Stimulated activated CD8-positive, alpha-beta memory T cell treated with anti-CD3 and anti-CD28 coated beads, Interleukin-4, amount 100 ng/mL, for 24 hours (primary cell): ENCODE measurements around the gene SLC15A3.

ENCODE experiments used
- DNase-seq: peaks from one replicate; pipeline ENCODE4 v3.0.0-alpha.2; 2020; ENCODE audit warnings: low read depth

The SLC15A3 gene

GRCh38 chr11:60951904-60952741, at the start of gene SLC15A3:
Gene SLC15A3, minus strand, starts transcription at chr11:60952176. Its CDS starts 625 bp downstream, at chr11:60951551.
- DNase-seq = no peak

GRCh38 chr11:61000426-61000825, 48.5 kb upstream of the SLC15A3 start:
- no peak for DNase-seq

- no peak for DNase-seq
Measured at GRCh38 chr11:60996381-60997138, 44.6 kb upstream of the SLC15A3 start.

- DNase-seq = no peak
Measured at GRCh38 chr11:60995798-60996197, 43.8 kb upstream of the SLC15A3 start.

GRCh38 chr11:60994541-60995080, 42.6 kb upstream of the SLC15A3 start:
- no peak for DNase-seq

GRCh38 chr11:60993615-60994014, 41.6 kb upstream of the SLC15A3 start:
- DNase-seq = no peak

GRCh38 chr11:60992842-60993409, 41.0 kb upstream of the SLC15A3 start:
- no peak for DNase-seq

- DNase-seq = no peak
Measured at GRCh38 chr11:60991457-60991856, 39.5 kb upstream of the SLC15A3 start.

GRCh38 chr11:60989093-60989650, 37.2 kb upstream of the SLC15A3 start:
- DNase-seq = no peak

- no peak for DNase-seq
Measured at GRCh38 chr11:60988658-60989057, 36.7 kb upstream of the SLC15A3 start.

- DNase-seq = peak; percentile 49
Measured at GRCh38 chr11:60987577-60988277, 35.8 kb upstream of the SLC15A3 start.

- peak; percentile 77 for DNase-seq
Measured at GRCh38 chr11:60985991-60986915, 34.3 kb upstream of the SLC15A3 start.

GRCh38 chr11:60985501-60985900, 33.5 kb upstream of the SLC15A3 start:
- no peak for DNase-seq

GRCh38 chr11:60984636-60985035, 32.7 kb upstream of the SLC15A3 start:
- DNase-seq = no peak

- DNase-seq = no peak
Measured at GRCh38 chr11:60984149-60984548, 32.2 kb upstream of the SLC15A3 start.

GRCh38 chr11:60982184-60982583, 30.2 kb upstream of the SLC15A3 start:
- DNase-seq = no peak

GRCh38 chr11:60981515-60981914, 29.5 kb upstream of the SLC15A3 start:
- no peak for DNase-seq

GRCh38 chr11:60978546-60979380, 26.8 kb upstream of the SLC15A3 start:
- DNase-seq = peak; percentile 71

GRCh38 chr11:60977836-60978235, 25.9 kb upstream of the SLC15A3 start:
- DNase-seq = no peak

GRCh38 chr11:60977224-60977623, 25.2 kb upstream of the SLC15A3 start:
- no peak for DNase-seq
